Stimulated activated CD4-positive, alpha-beta T cell treated with anti-CD3 and anti-CD28 coated beads, Interleukin-1b, Interleukin-23, amount 100 ng/mL, for 24 hours (primary cell): ENCODE results near the gene POMT1.
A peak's percentile ranks its signal among the peaks of the same experiment; 100 is the strongest.
"Not testable (repeated sequence)": the region's sequence is repeated elsewhere in the genome, so short reads cannot be mapped to it uniquely, and the experiment has no call there.

Experiments
- DNase-seq, 4 experiments: peaks; one replicate each; pipeline ENCODE4 v3.0.0-alpha.2; 2020; ENCODE audit warnings: low read depth in 4 of 4, low spot score in 1 of 4

The POMT1 gene

DNA sequence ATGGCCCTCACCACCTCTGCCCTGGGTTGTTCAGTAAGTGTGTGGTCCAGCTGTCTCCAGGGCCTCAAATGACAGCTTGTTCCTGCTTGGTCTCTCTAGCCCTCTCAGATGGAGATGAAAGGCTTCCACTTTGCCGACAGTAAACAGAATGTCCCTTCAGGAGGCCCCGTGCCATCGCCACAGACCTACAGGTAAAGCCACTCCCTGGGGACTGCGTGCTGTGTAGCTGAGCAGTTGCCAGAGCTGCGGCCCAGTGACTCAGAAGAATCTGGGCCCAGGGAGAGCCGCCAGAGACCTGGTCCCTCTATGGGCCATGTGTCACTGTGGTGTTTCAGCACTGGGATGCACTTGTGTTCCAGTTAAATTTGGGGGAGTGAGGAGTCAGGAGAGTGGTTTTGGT lies 10.6 kb upstream of the POMT1 start:
- DNase-seq, result no peak

DNA sequence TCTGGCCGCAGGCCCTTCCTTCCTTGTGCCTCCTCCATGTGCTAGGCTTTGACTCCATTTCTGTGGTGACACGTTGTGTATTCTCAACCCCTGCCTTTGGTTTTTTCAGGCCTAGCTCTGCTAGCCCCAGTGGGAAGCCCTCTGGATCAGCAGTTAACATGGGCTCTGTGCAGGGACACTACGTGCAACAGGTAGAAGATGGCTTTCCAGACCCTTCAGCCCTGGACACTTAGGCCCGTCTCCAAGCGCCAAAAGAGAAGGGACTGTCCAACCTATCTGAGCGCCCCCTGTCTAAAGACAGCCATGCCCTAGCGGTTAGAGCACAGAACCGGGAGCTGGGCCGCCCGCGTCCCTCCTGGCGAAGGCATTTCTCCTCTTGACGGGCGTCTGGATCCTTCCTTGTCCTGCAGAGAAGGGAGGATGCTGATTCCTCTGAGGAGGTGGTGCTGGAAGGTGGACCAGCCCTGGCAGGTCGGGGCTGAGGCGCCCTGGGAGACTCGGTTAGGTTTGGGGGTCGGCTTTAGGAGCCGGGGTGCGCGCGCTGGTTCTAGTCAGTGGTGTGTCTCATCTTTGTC lies 8.3 kb upstream of the POMT1 start:
- no peak for DNase-seq

GRCh38 chr9:131495785-131496184 lies 6.9 kb upstream of the POMT1 start:
- no peak for DNase-seq

DNA sequence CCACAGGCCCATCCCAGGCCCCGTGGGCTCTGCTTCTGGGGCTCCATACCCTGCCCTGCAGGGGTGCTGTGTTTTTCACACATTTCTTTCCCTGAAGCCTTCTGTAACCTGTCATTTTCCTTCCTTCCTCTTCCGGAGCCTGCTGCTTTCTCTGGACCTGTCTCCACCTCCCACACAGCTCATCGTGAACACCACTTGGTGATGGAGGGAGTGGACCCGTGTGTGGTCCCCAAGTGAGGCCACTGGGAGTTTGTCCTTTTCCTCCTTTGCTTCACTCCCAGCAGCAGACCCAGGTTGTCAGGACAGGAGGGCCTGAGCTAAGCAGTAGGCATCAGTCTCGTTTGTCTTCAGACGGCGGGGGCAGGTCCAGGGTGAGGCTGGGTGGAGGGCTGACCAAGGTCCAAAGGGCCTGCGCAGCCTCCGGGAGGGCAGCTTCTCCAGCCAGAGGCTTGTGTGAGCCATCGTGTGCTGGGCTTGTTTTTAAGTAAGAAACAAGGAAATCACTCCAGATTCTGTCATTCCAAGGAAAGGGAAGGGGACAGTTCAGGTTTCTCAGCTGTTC lies 5.8 kb upstream of the POMT1 start:
- no peak for DNase-seq

- no peak for DNase-seq
Measured at GRCh38 chr9:131499254-131499767, 3.4 kb upstream of the POMT1 start.

GRCh38 chr9:131500377-131500776 lies 2.3 kb upstream of the POMT1 start:
- DNase-seq, result peak; percentile 23 to 58 (median 37)

- peak in 2 of 4 experiments; percentile 20 to 45 for DNase-seq
Measured at GRCh38 chr9:131500939-131501541, 1.7 kb upstream of the POMT1 start.

DNA sequence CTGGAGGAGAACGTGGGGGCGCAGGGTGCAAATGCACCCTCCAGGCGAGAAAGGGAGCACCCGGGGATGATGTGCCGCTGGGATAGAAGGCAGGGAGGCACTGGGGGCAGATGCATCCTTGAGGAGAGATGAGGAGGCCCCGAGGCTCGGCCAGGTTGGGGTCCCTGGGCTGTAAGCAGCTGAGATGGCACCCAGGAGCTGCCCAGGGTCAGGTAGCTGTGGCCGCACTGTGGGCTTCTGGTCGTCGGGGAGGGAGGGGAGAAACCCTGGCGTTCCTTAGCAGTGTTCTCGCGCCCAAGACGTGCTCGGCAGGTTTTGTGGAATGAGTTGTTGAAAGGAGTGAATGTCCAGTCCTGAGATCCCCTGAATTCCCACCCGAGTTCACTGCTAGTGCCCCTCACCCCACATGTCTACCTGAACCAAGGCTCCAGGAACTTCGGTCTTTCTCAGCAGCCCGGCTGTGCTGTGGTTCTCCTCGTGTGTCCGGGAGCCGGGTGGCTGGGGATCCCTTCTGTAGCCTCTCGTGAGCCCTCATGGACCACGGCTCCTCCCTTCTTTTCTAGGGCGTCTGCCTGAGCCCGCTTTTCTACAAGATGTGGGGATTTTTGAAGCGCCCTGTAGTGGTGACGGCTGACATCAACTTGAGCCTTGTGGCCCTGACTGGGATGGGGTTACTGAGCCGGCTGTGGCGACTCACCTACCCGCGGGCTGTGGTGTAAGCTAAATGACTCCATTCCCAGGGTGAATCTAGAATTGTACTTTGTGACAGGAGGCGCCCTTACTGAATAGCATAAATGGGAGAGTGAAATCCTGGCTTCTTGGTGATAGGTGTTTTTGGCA lies 1.1 kb downstream of the POMT1 start:
- peak; percentile 26 to 73 (median 30) for DNase-seq

DNA sequence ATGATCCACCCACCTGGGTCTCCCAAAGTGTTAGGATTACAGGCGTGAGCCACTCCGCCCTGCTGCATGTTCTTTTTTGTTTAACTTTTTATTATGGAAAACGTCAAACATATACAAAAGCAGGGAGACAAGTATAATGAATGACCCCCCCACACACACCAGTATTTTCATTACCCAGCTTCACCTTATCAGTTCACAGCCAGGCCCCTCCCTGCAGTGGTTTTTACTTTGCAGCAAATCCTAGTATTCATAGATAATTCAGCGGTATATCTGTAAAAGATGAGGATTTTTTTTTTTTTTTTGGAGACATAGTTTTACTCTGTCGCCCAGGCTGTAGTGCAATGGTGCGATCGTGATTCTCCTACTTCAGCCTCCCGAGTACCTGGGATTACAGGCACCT lies 2.3 kb downstream of the POMT1 start:
- DNase-seq, result no peak

GRCh38 chr9:131511416-131511815 lies 8.7 kb downstream of the POMT1 start:
- no peak for DNase-seq

GRCh38 chr9:131511880-131512279 lies 9.2 kb downstream of the POMT1 start:
- no peak for DNase-seq

DNA sequence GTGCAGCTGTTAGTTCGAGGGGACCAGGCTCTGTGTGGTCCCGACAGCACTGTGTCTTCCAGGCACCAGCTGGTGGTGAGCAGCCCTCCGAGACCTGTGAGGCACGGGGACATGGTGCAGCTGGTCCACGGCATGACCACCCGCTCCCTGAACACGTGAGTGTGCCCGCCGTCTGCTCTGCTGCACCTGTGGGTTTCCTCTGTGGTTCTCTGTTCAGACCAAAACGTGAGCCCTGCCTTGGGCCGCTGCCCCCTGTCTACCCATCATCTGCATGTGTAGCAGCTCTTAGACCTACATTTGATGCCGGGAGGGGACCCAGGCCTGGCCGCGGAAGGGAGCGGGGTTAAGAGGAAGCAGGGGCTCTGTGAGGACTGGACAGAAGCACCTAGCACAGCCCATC lies 10.5 kb downstream of the POMT1 start:
- no peak for DNase-seq

- DNase-seq, result not testable (repeated sequence)
Measured at GRCh38 chr9:131515559-131516031, 12.9 kb downstream of the POMT1 start.

DNA sequence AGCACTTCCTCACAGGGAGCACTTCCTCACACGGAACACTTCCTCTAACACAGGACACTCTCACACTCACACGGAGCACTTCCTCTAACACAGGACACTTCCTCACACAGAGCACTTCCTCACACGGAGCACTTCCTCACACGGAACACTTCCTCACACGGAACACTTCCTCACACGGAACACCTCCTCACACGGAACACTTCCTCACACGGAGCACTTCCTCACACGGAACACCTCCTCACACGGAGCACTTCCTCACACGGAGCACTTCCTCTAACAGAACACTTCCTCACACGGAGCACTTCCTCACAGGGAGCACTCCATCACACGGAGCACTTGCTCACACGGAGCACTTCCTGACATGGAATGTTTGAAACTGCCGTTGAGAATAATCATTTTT lies 13.4 kb downstream of the POMT1 start:
- no peak for DNase-seq

DNA sequence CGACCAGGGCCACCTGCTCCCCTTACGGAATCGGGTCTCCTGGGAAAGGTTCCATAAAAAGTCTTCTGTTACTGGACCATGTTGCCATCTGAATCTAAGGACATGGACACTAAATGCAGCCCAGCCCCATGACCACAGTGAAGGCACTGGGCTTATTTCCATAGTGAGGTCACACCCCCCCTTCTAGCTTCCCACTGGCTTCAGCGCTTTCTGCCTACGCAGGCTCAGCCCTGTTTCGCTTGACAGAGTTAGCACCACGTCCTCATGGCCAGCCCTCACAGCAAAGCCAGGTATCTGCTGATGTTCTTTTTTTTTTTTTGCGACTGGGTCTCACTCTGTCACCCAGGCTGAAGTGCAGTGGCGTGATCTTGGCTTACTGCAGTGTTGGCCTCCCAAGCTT lies 14.2 kb downstream of the POMT1 start:
- no peak for DNase-seq

GRCh38 chr9:131517761-131518190 lies 15.1 kb downstream of the POMT1 start:
- DNase-seq, result no peak

GRCh38 chr9:131518553-131518952 lies 15.8 kb downstream of the POMT1 start:
- DNase-seq, result no peak

- DNase-seq, result no peak
Measured at GRCh38 chr9:131520503-131520902, 17.8 kb downstream of the POMT1 start.

- DNase-seq, result no peak
Measured at GRCh38 chr9:131521203-131521602, 18.5 kb downstream of the POMT1 start.

DNA sequence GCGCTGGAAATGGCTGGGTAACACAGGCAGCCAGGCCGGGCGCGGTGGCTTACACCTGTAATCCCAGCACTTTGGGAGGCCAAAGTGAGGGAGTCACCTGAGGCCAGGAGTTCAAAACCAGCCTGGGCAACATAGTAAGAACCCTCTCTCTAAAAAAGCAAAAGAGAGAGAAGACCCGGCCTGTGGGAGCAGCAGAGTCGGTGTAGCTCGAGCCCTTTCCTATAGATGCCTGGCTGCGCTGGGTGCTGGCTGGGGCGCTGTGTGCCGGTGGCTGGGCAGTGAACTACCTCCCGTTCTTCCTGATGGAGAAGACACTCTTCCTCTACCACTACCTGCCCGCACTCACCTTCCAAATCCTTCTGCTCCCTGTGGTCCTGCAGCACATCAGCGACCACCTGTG lies 19.1 kb downstream of the POMT1 start:
- no peak for DNase-seq

DNA sequence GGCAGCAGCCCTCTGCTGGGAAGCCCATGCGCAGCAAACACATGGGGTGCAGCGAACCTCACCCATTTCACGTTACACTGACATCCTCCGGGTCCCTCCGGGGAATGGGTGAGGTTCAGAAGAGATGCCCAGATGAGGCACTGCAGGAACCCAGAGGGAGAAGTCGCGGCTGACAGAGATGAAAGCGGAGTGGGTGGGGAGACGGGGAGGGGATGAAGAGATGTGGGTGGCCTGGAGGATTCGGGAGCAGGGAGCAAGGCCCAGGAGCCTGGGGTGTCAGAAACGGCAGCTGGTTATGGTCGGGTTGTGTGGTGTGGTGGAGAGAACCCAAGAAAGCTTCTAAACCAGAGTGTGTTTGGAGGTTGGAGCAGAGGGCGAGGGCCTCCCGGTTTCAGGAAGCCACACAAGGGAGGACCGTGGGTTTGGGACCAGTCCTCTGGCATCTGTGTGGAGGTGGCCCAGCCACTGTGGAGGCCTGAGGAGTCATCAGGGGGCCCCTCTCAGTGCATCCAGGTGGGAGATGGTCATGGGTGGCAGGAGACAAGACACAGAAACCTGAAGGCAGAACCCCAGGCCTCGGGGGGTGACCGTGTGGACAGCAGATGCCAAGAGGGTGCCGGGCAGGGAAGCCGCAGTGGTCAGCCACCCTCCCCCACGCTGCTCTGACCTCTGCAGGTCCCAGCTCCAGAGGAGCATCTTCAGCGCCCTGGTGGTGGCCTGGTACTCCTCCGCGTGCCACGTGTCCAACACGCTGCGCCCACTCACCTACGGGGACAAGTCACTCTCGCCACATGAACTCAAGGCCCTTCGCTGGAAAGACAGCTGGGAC lies 19.8 kb downstream of the POMT1 start:
- DNase-seq, result no peak
